Stimulated activated CD8-positive, alpha-beta memory T cell treated with anti-CD3 and anti-CD28 coated beads, Interleukin-12 subunit alpha, Interleukin-12 subunit beta, amount 100 ng/mL, for 1 hour (primary cell): Measurements from ENCODE around the gene SLC25A13.
"Not testable (repeated sequence)": the region's sequence is repeated elsewhere in the genome, so short reads cannot be mapped to it uniquely, and the experiment has no call there.

Experiments used
- DNase-seq: peaks from one replicate; pipeline ENCODE4 v3.0.0-alpha.2; 2020; ENCODE audit warnings: low read depth

The SLC25A13 gene

DNA sequence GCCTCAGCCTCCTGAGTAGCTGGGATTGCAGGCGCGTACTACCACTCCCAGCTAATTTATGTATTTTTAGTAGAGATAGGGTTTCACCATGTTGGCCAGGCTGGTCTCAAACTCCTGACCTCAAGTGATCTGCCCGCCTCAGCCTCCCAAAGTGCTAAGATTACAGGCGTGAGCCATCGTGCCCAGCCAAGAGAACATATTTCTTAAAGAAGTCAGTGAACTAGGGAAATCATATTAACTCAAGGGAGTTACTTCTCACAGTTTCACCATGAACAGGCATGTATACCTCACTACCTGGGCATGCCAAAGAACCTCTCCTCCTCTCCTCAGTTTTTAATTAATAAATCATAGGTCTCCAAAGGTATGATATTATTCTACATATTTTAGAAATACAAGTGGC, 24.5 kb downstream of the SLC25A13 start:
- not testable (repeated sequence) for DNase-seq

DNA sequence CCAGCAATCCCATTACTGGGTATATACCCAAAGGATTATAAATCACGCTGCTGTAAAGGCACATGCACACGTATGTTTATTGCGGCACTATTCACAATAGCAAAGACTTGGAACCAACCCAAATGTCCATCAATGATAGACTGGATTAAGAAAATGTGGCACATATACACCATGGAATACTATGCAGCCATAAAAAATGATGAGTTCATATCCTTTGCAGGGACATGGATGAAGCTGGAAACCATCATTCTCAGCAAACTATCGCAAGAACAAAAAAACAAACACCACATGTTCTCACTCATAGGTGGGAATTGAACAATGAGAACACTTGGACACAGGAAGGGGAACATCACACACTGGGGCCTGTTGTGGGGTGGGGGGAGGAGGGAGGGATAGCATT, 28.0 kb downstream of the SLC25A13 start:
- DNase-seq: not testable (repeated sequence)

DNA sequence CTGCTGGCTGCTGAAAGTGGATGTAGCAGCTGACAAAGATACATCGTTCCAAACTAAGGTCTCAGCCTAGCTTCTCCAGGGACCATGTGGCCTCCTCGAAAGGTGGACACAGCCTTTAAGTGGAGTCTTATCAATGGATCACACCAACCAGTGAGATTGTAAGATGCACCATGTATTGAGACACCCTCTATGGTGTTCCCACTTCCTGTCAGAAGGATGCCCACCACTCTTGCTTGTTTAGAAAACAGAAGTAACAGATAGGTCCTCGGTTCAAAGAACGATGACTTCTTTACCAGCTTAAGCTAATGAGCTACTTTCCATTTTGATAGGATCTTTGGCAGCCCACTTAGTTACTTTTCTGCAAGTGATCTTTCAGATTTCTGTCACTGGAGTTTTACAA, 34.3 kb downstream of the SLC25A13 start:
- no peak for DNase-seq

DNA sequence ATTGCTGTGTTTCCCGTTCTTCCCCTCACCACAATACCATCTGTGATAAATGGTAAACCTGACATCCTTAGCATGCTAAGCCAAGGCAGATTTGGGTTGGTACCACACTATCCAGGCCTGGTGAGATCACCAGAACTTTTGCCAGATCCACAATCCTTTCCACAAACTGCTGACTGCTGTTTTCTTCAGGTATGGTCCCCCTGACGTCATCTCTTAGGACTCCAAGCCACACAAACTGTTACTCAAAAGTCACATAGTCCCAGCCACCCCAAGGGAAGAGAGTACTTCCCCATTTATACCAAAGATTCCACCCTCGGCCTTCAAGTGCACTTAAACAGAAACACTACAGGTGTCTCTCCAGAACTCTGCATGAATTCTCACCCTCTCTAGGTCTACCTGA, 34.8 kb downstream of the SLC25A13 start:
- no peak for DNase-seq

DNA sequence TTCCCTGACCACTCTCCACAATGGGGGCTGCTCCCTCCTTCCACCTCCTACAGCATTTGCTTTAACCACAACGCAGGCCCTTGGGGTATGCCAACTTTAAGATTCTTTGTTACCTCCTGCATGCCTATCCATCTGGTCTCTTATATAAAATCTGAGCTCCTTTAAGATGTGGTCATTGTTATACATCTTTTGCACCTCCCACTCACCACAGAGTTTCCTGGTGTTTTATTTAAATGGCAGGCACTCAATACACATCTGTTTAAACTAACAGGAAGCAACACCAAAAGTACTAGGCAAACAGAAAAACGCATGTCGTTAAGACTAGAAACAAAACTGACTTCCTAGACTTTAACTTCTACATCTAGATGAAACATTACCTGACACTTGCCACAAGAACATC, 36.3 kb downstream of the SLC25A13 start:
- no peak for DNase-seq

DNA sequence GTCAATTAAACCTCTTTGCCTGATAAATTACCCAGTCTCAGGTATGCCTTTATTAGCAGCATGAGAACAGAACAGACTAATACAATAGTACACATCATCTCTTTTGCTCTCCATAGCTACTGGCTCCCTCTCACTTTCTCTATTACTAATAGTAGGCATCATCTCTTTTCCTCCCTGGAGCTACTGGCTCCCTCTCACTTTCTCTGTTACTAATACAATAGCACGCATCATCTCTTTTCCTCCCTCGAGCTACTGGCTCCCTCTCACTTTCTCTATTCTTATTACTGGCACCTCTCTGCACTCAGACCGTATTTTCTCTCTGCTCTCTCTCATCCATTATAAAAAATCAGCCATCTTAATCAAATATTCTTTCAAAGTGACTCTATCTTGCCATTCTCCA, 37.1 kb downstream of the SLC25A13 start:
- no peak for DNase-seq

DNA sequence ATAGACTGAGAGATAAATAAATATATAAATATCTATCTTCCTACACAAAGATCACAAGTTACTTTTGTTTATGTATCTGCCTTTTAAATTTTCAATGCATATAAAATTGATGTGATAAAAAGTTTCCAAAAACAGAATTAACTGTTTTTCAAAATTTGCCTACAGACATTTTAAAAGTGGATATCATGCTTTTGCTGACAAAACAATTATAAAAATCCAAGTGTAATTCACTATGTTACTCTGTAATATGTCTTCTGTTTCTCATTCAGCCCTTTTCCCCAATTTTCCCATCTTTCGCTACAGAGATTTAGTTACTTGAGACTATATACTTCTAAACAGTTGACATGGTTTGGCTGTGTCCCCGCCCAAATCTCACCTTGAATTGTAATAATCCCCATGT, 37.7 kb downstream of the SLC25A13 start:
- no peak for DNase-seq

DNA sequence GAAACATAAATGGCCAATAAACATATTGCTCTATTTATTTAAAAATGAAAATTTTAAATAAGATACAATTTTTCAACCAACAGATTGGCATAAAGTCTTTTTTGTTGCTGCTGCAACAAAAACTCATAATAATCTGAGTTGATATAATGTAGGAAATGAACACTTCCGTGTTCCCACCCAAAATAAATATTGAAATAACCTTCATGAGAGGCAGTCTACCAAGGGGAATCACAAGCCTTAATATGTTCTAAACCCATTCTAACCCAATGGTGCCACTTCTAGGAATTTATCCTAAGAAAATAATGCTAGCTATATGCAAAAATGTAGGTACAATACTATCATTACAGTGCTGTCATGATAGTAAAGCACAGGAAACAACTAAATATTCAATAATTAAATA, 39.1 kb downstream of the SLC25A13 start:
- DNase-seq: no peak

DNA sequence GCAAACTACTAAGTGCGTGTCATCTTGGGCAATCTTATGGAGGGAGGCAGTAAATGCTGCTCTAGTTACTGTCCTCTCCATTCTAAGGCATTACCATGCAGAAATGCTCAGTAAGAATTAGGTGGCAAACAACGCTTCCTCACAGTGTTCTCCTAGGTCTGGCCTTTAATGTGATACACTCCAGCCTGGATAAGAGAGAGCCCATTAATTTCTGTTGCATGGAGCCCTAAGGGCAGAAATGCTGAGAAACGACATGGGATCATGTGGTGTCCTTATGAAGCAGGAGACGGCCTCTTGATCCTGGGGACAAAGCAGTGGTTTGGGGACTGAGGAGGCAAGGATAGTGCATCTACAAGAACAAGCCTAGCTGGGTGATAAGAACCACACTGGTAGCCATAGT, 44.0 kb downstream of the SLC25A13 start:
- DNase-seq: no peak

DNA sequence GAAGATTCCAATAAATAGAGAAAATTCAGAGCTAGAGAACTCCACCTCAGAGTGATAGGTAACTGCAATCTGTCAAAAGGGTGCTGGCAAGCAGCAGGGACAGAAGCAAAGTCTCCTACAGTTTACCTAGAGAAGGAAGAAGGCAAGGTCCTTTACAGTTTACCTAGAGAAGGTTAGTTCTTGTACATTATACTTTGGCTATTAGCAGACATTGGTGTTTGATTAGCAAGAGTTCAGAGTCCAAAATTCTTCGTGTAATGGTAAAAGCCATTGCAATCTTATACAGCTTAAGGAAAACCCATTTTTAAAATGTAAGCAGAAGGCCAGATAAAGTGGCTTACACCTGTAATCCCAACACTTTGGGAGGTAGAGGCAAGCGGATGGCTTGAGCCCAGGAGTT, 45.9 kb downstream of the SLC25A13 start:
- DNase-seq: no peak

DNA sequence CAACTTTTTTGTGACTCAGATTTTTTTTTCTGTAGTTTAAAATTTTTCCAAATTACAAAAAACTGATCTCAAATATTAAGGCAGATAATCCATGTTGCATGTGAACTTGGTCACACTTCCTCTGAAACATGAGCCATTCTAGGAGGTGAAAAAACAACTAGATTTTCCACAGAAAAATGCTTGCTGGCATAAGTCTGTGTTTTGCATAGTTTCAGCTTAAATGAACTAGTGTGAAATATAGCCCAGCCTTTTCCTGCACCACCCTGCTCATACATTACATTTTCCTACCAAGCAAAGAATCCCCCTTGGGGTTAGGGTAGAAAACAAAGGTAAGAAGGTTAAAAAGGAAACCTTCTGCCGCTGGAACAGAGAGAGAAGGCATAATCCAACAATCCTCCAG, 48.2 kb downstream of the SLC25A13 start:
- DNase-seq: no peak

DNA sequence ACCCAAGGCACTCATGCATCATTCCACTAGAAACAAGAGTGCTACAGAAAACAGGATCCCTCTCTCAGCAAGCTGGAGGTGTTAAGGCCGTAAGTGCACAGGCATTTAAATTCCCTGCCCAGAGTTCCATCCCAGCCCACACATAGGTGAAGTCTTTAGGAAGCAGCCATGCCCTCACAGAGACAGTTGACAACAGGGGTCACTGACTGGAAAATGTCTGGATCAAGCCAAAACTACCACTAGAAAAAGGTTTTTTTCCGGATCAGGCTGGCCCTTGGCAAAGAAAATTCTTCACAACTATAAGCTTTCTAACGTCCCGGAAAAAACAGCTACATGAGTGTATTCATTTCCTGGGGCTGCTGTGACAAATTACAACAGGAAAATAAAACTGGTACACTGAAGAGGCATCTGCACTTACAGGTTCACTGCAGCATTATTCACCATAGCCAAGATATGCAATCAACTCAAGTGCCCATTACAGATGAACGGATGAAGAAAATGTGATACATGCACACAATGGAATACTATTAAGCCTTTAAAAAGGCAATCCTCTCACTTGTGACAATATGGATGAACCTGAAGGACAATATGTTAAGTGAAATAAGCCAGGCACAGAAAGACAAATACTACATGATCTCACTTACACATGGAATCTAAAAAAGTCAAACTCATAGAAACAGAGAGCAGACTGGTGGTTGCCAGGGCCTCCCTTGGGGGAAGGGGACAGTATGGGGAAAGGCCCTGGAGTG, 52.5 kb downstream of the SLC25A13 start:
- no peak for DNase-seq

DNA sequence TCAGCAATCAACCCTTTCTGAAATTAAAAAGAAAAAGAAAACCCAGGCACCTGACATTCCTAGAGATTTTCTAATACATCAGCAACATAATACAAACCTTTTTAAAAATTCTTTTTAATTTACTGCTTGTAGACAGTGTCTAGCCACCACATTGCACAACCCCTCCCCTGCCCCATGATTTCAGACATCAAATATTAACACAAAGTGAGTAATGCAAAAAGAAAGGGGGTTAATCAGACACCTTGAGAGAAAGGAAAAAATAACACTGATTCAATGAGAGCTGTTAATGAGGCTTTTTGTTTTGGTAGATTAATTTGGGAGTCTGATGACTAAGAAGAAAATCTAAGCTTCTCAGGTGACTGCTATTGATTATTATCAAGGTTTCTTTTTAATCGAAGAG, 55.3 kb downstream of the SLC25A13 start:
- no peak for DNase-seq

DNA sequence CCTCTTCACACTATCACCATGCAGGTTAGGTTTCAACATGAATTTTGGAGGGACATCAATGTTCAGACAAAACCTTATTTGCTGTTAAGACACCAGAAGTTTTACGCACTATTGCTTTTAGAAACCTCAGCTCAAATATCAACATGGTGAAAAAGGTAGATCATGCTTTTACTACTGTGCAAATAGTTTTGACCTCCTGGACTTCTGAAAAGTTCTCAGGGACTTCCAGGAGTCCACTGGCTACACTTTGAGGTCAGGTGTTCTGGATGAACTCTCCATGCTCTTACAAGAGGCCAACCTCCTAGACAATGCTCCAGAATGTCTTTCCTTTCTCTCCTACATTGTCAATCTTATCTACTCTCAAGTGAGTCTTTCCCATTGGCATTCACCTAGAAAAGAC, 55.9 kb downstream of the SLC25A13 start:
- DNase-seq: no peak

DNA sequence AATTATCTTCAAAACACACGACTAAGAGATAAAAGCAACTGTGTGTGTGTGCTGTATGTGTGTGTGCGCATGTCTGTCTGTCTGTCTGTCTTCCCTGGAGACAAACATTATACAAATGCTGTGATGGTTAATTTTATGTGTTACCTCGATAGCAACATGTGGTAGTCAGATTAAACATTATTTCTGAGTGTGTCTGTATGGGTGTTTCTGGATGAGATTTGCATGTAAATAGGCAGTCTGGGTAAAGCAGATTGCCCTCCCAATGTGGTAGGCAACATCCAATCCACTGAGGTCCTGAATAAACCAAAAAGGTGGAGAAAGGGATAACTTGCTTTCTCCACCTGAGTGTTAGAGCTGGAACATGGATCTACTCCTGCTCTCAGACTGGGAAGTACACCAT, 67.9 kb downstream of the SLC25A13 start:
- DNase-seq: no peak

DNA sequence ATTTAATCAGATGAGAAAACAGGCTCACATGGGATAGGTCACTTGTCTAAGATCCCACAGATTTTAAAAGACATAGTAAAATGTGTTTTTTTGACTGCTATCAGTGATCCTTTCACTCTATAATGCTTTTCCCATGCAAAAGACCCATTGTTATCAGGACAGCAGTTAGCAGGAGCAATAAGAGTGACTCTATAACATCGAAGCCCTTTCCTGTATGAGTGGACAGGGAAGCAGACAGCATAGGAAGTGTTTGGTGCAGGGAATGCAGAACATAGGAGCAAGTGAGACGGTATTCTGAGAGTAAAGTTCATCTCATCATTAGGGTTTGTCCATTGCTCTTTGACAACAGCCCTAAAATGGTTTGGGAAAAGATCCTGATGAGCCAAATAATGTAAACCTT, 68.5 kb downstream of the SLC25A13 start:
- DNase-seq: no peak

DNA sequence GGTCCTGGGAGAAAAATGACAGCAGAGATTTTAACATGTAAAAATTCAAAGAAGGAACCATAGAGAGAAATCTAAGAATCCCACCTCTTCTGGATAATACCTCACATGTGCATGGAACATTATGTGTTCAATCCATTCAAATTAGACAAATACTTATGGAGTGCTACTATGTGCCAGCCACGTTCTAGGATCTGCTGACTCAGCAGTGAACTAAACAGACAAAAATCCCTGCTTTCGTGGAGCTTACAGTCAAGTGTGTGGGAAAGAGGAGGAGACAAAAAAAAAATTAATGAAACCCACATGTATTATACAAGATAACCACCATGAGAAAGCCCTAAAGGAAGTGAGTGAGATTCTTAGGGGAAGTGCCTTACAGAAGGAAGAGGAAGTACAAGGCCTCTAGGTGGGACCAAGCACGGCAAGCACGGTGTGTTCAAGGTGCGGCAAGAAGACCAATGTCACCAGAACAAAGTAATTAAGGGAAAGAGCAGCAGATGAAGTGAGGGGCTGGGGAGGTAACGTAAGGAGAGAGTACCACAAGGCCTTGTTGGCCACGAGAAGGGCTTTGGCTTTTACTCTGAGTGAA, 71.0 kb downstream of the SLC25A13 start:
- no peak for DNase-seq

DNA sequence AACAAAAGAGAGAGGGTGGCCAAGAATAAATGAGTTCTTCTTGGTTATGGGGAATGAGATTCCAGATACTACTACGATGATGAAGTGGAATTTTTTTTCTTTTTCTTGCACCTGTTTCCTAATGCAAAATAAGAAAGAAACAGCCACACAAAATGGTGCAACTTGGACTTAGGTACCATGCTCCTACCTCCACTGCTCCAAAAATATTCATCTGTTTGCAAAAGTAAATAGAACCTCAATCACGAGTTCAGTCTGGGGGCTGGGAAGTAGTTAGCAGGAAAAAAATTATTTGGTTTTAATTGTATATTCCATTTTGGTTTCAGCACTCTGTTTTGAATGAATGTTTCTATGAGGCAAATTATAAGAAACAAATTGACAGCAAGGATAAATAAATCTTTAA, 73.5 kb downstream of the SLC25A13 start:
- no peak for DNase-seq

DNA sequence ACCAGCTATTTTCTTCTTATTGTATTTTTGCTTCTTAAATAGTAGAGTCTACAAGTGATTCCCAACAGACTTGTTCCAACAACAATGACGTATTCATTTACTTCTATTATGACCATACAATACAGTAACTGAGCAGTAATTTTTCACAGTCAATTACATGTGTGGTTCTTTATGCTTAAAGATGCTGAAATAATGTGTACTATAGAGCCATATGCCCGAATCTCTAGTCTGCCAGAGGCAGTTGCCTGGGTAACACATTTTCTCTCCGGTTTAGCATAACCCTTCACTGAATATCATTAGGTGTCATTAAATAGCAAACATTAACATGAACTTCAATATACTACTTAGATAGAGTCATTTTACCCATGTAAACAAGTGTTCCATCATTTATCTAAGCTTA, 75.0 kb downstream of the SLC25A13 start:
- no peak for DNase-seq

DNA sequence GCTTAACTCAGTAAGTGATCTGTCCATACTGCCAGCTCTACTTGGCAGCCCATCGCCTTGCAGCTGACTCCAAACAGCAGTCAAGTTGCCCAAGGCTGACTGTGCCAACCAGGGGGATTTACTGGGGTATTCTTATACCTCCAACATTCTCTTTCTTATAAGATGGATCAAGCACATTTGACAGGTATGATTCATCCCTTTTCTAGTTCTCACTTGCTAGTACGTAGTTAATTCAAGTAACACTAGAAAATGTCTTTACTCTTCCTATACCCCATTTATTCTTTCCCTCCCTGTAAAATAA, 77.0 kb downstream of the SLC25A13 start:
- no peak for DNase-seq

DNA sequence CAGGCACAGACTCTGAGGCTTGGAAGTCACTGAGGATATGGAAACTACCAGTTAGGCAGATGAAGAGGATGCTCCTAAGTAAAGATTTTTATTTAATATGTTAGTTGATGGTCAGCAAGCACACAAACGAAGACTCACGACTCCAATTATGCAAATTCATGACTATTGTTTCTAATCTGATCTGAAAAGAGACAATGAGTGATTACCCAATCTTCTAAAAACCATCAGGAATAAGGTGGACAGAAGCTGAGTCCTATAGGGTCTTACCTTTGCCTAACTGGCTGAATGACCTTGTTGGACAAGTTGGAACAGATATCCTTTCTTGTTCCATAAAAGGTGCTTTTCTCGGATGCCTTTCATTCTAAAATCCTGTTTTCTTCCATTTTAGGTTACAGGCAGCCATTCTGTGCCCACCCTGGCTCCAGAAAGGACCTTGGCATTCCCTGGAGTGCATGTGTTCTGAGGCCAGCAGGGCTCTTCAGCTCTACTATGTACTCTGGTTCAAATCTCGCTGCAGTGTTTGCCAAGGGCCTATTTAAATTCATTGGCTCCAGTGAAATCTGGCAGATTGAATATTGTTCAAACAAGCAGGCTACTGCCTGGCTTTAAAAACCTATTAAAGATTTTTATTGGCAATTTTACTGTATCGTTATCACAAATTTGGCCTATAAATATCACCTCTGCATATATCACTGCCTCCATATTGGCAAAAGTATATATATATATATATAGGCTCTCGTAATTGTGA, 77.5 kb downstream of the SLC25A13 start:
- DNase-seq: no peak

DNA sequence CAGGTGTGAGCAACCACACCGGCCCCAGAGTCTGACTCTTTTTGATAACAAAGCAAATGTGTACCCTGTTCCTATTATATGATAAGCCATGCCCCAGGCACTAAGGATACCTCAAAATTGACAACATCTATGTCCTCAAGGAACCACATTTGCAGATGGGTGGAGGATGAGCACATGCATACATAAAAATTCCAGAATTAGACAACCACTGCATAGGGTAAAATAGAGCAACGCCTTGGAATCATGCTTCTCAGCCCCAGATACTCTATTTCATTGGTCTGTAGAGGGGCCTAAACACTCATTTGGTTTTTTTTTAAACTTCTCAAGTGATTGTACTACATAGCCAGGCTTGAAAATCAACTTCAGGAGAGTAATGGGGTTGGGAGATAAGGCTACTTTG, 78.7 kb downstream of the SLC25A13 start:
- DNase-seq: no peak

DNA sequence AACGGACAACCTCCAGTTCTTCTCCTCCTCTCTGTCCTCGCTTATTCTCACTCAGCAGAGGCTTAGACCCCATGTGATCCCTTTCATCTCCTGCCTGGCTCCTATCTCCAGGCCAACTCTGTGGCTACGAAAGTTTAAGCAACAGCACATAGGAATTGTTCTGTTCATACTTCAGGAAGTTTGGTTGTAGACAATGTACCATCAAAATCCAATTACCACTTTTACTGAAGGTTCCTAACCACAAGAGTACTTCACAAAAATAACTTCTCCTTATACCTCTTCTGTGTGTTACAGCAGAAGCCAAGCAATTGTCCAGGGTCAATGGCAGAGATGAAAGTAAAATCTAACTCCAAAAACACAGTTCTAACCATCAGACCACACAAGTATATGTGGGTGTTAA, 80.0 kb downstream of the SLC25A13 start:
- DNase-seq: no peak
